HG02571 (cell line): ENCODE results near the gene RAB23.

Experiments used
- ATAC-seq: cut with Tn5 transposase; IDR thresholded peaks from one replicate; pipeline ENCODE4 v1.9.1; 2021; ENCODE audit warnings: mild to moderate bottlenecking, moderate library complexity; ENCODE audit not compliant: unreplicated experiment

RAB23 gene

DNA sequence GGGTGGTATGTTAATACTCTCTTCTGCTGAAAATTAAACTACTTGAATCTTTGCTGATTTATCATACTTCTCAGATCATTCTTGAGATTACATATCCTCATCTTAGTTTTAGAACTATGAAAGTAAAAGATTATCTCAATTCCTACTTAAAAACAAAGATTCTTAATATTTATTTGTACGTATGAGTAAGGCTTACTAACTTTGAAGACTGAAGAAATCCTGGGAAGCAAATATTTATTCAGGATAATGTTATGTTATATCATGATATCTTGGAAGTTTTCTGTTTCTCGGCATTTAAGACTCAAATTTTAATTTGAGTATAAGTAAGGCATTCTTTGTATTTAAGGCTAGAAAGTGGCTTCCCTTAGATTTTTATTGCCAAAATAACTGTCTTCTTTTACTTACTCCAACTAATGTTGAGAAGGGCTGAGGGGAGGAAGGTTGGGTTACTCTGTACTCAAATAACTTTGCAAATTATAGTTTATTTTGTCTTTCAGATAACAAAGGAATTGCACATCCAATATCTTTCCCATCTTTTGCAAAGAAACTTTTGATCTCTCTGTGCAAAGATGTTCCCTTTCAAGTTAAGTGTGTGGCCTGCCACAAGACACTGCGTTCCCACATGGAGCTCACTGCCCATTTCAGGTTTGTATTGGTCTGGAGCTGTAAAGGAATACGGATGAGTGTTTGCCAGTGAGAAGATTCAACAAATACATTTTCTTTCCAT is 80.5 kb downstream of the RAB23 start:
- no peak for ATAC-seq

DNA sequence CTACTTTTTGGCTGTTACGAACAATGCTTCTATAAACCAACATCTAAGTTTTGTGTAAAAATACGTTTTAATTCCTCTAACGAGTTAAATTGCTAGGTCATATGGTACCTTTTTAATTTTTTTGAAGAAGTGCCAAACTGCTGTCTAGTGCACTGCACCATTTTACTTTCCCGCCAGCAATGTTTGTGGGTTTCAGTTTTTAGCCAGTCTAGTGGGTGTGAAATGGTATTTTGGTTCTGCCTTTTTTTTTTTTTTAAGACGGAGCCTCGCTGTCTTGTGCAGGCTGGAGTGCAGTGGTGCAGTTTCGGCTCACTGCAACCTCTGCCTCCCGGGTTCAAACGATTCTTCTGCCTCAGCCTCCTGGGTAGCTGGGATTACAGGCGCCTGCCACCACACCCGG is 84.1 kb downstream of the RAB23 start:
- ATAC-seq, result no peak

DNA sequence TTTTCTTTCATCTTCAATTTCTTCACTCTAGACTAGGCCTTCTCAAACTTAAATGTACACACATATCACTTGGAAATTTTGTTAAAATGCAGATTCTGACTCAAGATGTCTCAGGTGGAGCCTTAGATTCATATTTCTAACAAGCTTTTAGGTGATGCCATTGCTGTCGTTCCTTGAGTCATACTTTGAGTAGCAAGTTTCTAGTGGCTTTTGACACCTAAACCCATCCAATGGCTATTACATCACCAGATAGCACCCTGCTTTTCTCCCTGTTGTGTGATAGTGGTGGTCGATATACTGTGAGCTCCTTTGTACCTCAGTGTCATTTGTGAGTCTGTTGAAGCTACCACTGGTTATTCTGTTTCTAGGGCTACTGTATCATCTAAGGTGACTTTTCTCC is 84.8 kb downstream of the RAB23 start:
- no peak for ATAC-seq
